Medulla oblongata (tissue), 1 donor: Measurements from ENCODE around the gene ZNF777.
"Not testable (repeated sequence)": the region's sequence is repeated elsewhere in the genome, so short reads cannot be mapped to it uniquely, and the experiment has no call there.

ENCODE experiments used
- DNase-seq: peaks from one replicate; pipeline ENCODE4 v3.0.0-alpha.2; 2015; ENCODE audit errors: extremely low spot score

Gene ZNF777

DNA sequence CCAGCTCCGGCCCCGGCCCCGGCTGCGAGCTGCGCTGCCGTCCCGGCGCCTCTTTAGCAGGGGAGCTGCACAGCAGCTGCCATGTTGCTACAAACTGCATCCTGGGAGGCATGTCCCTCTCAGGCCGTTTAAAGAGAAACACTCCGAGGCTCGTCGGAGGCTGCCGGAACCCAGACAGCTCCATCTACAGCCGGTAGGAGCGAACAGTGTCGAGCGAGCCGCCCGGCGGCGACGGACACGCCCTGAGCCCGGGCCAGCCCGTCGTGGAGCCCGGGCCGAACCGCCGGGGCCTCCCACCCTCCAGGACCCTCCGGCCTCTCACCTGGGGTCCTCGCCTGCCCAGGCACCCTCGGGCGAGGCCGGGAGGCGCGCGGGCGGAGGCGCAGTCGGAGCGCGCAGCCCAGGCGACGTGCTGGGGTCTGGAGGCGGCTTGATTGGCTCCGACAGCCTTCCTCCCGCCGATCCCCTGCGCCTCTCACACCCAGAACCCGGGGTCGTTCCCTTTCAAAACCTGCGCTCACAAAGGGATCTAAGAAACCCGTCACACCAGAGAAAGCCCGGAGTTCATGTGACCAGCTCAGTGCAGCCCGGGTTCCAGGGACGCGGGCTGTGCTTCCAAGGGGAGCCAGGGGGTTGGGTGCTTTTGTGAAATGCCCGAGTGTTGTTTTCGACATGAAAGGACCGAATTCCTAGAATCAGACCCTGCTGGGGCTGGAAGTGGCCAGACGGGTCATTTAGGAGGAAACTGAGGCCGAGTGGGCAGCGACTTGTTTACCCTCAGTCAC is at the start of gene ZNF777:
ZNF777 (minus strand) TSS at position 570 of the 785 bp plus-strand sequence. CDS start 5,040 bp downstream, outside the sequence.
- DNase-seq, result peak; percentile 77

DNA sequence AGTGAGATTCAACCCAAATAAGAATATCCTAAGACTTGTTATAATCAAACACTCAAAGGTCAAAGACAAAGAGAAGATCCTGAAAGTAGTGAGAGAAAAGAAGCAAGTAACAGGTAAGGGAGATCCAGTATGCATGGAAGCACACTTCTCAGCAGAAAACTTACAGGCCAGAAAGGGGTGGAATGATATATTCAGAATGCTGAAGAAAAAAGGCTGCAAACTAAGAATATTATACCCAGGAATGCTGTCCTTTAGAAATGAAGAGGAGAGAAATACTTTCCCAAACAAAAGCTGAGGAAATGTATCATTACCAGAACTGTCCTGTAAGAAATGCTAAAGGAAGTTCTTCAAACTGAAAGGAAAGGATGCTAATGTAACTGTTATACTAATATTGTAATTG is 49.4 kb upstream of the ZNF777 start:
- no peak for DNase-seq

DNA sequence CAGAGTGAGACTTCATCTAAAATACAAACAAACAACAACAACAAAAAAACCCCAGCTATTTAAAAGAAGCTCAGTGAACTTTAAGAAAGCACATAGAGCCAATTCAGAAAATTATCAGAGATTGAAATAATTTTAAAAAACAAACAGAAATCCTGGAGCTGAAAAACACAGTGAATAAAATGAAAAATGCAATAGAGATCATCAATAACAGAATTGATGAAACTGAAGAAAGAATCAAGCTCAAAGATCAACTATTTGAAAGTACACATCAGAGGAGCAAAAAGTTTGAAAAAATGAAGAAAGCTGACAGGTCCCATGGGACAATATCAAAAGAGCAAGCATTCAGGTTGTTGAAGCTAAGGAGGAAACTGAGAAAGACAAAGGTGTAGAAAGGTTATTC is 48.9 kb upstream of the ZNF777 start:
- no peak for DNase-seq

DNA sequence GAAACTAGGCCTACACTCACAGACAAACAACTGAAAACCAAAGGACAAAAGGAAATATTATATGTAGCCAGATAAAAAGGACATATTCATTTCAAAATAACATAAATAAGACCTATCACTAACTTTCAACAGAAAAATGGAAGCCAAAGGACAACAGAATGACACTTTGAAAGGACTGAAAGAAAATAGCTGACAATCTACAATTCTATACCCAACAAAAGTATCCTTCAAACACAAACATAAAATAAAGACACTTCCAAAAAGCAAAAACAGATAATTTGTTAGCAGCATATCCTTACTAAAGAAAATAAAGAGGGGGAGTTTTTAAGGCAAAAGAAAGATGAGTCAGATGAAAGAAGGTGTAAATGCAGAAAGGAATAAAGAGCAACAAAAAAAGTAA is 44.7 kb upstream of the ZNF777 start:
- no peak for DNase-seq

DNA sequence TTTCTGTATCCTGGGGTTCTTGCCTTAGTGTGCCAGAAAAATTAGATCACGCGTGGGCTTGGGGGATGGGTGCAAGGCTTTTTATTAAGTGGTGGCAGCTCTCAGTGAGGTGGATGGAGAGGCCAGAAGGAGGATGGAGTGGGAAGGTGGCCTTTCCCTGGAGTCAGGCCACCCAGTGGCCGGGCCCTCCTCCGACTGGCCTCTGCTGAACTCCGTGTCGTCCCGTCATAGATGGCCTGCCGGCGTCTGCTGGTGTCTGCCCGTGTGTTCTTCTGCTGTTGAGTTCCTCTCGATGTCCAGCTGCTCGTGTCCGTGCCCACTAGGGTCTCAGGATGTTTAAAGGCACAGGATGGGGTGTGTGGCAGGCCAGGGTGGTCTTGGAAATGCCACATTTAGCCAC is 40.8 kb upstream of the ZNF777 start:
- DNase-seq, result no peak

DNA sequence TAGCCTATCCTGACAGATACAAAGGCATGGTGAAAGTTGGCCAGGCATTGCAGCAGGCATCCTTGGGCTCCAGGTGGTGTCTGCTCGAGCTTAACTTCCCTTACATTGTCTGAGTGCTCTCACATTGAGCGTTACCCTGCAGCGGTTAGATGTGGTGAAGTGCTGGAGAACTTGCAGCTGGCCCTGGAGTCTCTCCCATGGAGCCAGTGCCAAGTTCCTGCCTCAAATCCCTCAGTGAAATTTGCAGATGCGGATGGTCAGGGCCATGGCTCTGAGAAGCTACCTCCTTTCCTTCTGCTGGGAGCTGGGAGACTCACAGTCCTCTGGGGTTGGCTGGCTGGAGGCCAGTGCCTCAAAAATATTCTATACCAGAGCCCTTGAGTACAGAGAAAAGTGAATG is 40.0 kb upstream of the ZNF777 start:
- no peak for DNase-seq

DNA sequence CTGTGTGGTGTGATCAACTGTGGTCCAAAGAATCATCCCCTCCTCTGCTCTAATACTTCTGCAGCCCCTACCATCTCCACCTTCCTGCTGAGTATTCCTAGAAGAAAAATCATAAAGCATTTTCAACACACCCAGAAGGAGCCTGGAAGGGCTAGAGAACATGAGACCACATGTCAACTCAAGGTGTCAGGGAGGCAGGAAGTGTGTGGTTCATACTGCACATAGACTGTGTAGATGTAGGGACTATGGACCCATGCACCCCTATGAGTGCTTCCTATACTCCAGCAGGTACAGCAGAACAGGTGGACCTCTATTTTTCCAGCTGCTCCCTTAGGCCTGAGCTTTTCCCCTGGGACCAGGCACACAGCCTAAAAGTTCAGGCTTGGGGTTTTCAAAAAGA is 39.3 kb upstream of the ZNF777 start:
- no peak for DNase-seq

DNA sequence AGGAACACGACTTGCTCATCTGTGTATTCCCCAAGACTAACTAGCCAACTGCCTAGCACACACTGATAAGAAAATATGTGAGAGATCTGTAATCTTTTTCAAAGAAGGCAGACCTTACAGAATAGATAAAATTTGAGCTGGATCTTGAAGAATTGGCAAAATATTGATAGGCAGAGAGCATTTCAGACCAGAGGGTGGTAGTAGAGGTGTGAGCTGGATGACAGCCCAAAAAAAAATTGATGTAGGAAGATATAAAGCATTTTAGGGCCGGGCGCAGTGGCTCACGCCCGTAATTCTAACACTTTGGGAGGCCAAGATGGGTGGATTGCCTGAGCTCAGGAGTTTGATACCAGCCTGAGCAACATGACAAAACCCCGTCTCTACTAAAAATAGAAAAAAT is 37.9 kb upstream of the ZNF777 start:
- no peak for DNase-seq

DNA sequence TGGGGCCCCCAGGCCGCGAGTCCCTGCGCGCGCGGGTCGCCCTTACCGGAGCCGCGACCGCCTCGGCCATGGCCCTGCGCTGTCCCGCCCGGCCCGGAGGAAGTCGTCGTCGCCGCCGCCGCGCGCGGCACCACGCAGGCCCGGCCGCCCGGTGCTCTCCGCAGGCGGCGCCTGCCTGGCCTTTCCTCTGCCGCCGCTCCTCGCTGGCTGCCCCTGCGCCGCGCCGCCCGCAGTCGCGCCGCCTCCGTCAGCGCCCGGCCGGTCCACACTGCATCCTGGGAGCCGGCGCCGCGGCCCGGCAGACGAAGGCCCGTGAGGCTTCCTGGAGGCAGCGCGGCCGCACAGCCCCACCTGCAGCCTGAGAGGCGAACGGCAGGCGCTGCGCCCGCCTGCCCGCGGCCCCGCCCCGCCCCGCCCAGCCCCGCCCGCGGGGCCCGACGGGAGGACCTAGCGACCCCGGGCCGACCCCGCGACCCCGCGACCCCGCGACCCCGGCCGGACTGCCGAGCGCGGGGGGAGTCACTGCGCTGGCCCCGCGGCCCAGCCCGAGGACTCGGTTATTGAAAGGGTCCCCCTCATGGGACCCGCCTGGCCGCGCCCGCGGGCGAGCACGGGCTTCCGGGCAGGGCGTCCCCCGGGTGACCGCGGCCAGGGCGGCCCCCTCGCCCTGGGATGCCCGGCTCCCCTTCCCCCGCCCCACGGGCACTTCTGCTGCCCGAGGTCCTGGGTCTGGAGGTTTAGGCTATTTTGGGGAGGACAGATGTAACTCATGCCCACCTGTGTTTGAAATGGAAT is 36.8 kb upstream of the ZNF777 start, which contains the start of gene ZNF746:
ZNF746 (minus strand) TSS at position 343 of the 795 bp plus-strand sequence; CDS start at position 70, 273 bp downstream.
- DNase-seq, result peak; percentile 76

DNA sequence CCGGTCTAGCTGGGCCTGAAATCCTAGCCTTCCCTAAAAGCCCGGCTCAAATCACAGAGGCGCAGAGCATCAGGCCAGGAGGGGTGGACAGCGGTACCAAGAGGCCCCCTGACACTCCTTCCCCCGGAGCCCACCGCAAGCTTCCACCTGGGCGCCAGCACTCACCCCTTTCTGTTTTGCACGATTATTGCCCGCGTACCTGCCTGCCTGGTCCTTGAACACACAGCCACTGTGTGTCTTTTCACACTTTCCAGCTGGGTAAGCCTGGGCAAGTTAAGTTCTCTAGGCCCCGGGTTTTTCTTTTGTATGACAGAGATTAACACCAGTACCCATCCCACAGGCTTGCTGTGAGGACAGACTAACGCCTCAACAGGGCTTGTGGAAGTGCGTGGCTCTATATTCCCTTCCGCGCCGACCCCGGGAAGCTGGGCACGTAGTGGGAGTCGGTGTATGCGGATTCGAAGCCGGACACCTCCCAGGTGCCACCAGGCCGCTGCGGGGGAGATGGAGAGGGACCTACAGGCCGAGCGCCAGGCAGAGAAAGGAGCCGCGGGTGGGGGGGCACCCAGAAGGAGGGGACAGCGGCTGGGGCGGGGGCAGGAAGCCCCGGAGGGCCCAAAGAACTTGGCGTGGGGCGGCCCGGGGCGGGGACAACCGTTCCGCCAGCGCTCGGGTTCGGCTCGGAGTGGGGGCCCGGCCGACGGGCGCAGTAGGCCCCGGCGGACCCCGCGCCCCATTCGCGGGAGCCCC is 36.0 kb upstream of the ZNF777 start:
- DNase-seq, result peak; percentile 25

DNA sequence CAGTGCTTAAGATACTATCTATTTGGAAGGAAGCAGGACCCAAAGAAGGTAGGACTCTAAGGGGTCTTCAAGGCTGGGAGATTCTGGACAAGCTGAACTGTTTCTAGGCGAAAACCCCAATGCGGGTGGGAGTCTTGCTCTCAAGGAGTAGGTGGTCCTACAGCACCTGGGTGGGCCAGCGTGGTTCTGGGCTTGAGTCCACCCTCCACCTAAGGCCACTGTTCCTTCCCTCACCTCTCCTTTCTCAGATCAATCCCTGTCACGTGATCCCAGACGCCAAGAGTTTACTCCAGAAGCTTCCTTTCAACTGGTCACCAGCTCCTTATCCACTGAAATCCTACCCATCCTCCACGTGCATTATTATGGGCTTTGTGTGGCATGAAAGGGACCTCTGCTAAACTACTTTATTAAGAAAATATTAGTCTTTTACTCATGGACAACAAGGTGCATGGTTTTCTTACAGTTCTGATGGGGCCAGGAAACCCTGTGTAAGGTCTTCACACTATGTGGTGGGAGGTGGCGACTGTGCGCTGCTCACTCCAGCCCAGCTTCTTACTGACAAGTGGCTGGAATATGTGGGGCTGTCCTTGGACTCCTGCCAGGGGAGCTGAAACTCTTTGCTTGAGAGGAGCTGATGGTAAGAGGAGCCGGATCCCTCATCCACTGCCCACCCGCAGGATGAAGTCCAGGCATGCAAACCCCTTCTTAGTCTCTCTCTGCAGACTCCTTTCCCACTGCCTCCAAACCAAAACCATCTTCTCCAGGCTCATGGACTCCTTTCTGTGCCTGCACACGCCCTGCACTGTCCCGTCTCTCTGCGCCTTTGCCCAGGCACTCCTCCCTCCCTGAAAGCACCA is 35.2 kb upstream of the ZNF777 start:
- DNase-seq, result peak; percentile 60

DNA sequence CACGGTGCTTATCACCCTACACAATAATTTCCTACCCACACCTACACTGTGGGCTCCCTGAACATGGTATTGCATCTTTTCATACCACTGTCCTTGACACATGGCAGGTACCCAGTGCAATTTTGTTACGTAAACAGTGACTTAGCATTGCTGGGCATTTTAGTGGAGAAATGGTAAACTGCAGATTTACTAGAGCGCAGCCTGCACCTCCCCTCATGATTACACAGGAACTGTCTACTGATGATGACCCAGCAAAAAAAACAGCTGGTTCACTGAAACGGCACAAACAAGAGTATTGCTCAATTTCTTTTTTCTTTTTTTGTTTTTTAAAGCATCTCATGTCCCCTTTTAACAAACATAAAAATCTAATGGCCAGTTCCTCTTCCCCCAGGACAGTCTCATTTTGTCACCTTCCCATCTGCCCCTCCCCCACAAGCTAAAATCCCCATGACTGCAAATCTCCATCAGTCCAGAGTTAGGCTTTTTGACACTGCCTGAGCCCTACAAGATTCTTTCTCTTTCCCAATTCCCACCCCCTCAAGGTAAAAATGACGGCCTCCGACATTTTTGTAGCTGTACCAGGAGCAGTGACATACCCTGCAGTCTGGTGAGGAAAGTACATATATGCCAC is 34.0 kb upstream of the ZNF777 start:
- DNase-seq, result peak; percentile 33

DNA sequence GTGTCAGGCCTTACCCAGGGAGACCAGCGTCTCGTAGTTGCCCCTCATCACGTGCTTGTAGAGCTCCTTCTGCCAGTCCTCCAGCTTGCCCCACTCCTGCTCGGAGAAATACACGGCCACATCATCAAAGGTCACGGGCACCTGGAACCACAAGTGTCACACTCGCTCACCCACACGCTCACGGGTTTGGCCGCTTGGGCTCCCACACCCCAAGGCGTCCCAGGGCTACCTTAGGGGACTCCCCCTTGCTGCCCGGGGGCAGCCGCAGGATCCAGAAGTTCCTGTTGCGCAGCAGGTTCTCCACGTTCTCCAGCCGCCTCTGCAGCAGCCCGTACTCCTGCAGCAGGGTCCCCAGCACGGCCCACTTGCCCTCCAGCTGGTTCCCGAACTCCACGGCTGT is 33.1 kb upstream of the ZNF777 start:
- not testable (repeated sequence) for DNase-seq

DNA sequence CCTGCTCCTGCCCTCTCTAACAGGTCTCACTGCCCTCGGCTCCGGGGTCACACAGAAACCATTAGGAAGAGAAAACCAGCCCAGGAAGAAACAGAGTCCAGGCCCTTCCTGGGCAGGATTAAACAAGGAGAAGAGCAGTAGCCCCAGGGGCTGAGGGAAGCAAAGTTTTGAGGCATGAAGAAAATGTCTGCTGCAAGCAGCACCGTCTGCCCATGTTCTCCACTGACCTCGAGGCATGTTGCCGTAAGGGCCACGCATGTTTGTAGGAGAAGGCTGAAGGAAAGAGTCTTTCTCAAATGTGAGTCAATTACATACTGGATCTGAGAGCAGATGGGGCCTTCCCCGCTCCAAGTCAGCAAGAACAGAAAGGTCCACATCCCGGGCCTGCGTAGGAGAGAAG is 32.5 kb upstream of the ZNF777 start:
- DNase-seq, result no peak

DNA sequence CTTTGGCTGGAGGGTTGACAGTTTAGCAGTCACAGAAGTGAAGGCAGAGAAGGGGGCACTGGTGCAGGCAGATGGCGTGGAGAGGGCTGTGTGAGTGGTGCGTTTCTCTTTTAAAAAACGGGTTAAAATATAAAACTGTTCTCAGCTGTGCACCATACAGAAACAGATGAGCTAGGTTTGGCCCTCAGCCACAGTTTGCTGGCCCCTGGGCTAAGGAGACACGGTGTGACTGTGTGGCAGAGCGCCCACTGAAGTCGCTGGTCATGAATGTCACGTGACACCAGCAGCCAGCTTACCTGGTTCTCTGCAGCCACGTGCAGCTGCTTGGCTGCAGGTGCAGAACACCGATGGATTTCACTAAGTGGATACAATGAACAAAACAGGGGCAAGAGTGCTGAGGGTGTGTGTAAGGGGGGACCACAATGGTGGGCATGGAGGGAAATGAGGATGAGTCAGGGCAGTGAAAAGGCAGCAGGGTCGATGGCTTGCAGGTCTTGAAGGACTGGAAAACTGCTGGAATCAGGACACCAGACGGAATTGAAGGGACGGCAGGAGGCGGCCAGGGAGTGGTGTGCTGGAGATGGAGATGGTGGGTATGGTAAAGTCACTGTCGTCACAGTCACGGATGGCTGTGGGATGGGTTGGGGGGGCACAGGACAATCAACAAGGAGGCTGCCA is 29.4 kb upstream of the ZNF777 start:
- no peak for DNase-seq

DNA sequence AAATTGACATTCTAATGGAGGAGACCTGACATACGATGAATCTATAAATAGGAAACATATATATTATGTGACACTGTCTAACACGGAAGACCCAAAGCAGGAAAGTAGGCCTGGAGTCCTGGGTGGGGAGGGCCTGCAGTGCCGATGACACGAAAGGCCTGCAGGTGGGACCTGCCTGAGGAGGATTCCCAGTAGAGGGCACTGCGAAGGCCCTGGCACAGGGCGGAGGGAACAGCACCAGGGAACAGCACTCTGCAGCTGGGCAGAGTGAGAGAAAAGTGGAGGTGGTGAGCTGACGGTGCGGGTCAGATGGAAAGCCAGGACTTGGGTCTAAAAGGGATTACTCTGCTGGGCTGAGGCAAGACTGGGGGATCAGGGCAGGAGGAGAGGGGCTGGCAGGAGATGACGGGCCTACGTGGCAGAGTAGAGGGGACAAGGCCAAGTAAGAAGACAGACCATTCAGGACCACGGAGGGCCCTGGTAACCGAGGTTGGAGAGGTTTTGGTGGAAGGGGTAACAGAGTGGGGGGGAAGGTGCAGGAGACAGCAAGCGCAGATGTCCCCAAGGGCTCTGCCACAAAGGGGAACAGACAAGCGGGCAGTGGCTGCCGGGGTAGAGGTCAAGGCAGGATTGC is 28.6 kb upstream of the ZNF777 start:
- DNase-seq, result no peak

DNA sequence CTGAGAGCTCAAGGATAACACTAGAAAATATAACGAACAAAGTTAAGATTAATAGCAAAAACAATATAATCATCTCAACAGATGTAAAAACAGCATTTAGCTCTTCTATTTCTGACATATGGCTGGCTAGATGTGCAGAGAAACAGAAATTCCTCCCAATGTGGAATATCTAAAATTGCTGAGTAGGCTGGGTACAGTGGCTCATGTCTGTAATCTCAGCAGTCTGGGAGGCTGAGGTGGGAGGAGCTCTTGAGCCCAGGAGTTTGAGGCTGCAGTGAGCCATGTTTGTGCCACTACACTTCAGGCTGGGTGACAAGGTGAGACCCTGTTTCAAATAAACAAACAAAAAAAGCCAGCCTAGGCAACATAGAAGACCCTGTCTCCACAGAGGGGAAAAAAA is 18.7 kb upstream of the ZNF777 start:
- DNase-seq, result no peak

DNA sequence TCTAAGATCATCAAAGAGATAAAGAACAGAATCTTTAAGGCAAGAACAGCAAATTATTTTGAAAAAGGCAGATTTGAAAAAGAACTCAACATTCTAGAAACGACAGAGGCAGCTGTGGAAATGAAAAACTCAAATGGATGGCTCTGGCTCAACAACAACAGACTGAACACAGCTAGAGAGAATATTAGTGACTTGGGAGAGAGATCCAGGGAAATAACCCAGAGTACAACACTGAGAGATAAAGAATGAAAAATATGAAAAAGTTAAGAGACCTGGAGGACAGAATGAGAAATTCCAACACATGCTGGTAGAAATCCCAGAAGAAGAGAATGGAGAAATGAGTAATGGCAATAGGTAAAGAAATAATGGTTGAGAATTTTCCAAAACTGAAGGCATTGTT is 17.9 kb upstream of the ZNF777 start:
- no peak for DNase-seq

DNA sequence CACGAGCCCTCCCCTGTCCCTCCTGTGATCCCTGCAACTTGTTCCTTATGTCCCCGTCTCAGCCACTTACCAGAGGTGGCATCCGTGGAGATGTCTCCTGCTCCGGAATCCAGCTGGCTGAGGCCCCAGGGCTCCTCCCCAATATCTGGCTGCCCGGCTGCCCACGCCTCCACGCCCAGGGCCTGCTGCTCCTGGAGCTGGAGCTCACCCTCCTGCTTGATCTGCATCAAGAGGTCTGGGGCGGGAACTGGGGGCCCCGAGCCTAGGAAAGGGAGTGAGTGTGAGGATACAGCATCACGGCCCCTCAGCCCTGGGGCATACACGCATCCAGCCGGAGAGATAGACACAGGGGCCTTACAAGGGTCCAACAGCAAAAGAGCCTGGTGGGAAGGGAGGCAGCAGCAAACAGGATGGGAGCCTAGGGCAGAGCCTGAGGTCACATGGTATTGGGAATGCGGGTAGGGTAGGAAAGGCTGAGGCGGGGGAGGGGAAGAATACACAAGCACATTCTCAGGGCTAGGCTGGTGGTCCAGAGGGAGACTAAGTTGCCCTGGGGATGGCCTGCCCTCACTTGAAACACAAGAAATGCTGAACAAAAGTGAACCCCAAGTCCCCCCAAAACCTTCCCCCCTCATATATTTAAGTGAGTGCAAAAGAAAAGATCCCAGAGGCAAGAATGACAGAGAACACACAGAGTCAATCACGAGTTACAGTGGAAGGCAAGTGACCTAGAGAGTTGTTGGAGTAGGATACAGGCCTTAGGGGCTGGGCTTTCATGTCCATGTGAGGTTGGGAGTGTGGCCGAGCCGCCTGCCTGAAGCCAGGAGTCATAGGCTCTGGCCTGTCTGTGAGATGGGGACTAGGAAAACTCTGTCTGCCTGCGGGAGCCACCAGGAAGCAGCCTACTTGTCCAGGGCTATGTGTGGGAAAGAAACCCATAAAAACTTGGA is 16.9 kb upstream of the ZNF777 start:
- DNase-seq, result no peak
